Dedifferentiated amniotic fluid mesenchymal stem cell (primary cell): ENCODE data around the gene NINJ2.

ENCODE experiments used
- DNase-seq: peaks from one replicate; pipeline ENCODE4 v3.0.0-alpha.2; 2016; ENCODE audit errors: extremely low spot score

The NINJ2 gene

DNA sequence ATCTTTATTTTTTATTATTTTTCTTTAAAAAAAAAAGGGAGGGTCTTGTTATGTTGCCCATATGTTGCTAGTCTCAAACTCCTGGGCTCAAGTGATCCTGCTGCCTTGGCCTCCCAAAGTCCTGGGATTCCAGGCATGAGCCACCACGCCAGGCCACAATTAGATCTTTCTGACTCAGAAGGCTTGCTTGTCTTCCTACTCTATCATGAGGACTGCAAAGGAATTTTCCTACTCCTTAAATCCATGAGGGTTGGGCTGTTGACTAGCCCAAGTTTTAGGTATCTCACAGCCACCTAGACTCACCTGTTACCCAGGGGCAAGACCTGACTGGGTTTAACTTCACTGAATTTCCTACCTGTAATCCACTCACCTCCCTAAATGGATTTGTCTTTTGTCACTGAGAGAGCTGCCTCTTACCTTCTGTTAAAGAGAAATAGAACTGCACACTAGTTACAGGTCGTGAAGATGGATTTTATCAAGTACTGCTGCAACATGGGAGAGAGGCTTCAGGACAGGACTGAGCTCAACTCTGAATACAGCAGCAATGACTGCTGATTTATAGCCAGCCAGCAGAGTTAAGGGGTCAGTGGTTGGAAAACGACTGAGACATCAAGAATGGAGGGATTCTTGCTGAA, 131.2 kb downstream of the NINJ2 start:
- DNase-seq: no peak

DNA sequence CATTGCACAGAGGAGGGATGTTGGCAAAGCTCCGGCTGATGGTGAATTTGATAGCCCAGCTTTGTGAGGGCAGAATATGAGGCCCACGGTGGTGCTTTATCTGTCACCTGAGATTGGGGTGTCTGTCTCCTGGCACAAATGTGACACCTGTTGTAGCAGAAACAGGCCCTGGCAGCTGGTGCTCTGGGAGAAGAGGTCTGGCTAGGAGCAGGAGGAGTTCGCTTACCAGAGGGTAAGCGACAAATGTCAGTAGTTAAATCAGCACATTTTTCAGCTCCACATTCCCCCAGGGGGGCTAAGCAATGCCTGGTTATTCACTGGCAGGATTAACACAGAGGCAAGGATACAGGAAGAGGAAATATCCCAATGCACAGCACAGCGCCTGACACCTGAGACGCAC, 132.4 kb downstream of the NINJ2 start:
- no peak for DNase-seq

DNA sequence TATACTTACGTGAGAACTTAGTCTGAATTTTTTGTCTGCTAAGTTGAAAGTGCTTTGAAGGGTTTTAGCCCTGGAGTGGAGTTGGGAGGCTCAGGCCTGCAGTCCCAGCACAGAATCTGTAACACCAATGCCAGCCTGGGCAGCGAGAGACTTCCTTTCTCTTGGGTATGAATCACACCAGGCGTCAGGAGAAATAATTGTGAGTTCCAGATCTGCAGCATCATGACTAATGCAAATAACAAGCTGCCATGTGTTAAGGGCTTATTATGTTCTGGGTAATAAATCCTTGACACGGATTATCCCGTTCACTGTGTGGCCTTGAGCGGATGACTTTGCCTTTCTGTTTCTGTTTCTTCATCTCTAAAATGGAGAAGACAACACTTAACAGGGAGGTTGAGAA, 132.9 kb downstream of the NINJ2 start:
- no peak for DNase-seq

DNA sequence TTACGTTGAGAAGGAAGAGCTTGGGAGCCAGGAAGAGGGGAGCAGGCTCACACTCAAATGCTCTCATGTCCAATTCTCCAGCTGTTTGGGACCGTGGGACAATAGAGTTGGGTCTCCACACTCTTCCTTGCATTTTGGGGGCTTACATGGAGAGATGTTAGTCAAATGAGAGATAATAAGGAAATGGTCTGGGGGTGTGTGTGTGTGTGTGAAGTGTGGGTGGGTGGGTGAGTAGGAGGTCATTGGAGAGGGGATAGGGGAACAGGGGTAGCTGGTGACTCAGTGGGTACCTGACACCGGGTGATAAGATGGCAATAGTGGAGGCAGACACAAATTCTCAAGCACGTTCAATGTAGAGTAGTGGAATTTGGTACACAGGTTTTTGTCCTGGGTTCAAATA, 135.5 kb downstream of the NINJ2 start:
- no peak for DNase-seq

DNA sequence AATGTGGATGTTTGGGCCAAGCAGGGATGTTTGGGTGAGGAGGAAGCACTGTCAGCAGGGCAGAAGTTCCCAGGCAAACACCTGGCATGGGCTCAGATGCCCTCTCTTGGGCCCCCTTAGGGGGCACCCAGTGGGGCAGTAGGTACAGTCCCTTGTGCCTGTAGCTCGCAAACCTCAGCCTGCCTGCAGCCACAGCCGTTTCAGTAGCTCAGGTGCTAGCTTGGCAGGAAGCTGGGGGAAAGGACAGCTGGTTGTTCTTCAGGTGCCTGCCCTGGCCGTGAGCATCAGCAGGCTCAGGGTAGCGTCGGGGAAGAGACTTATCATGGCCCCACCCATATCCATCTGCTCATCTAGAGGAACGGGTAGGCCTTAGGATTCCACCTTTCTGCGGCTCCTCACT, 136.0 kb downstream of the NINJ2 start:
- no peak for DNase-seq

DNA sequence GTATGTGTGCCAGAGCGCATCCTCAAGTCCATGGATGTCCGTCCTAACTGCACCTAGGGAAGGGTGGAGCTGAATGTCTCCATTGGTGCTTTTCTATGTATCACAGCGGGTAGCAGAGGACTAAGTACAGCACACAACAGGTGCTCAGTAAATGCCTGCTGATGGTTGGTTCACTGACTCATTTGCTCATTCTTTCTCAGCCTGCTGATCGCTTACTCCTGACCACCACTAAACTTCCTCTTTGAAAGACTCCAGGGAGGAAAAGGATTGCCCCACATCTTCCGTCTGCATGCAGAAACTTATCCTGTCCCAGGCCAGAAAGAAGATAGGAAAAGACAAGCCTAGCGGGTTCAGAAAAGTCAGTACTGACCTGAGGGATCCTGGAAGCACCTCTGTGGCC, 137.2 kb downstream of the NINJ2 start:
- no peak for DNase-seq

DNA sequence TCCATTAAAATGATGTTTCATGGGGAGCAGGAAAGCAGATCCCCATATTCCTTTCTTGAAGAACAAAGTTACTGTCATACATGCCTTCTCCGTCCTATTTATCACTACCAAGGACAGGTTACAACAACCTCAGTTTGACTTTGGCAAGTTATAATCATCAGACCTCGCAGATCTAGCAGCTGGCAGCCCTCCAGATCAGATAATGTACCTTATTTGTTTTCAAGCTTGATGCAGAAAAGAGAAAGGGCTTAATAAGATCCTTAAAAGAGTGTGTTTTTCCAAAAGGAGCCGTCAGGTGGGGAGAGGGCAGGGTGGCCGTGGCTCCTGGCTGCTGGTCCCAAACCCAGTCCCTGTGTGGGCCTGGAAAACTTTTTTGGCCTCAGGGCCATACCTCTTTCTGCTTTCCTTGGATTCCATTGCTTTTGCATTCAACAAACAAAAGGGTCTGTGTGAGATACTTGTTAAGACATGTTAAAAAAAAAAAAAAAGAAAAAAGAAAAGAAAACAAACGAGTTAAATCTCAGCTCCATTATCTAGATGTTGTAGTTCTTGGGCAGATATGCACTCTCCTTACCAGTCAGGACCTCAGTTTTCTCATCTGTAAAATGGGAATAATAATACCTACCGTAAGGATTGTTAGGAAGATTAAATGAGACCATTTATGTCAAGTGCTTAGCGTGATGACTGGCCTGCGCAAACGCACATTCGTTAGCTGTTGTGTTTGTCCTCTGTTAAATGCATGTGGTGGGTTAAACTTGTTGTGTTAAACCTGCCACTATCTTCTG, 138.9 kb downstream of the NINJ2 start:
- no peak for DNase-seq

DNA sequence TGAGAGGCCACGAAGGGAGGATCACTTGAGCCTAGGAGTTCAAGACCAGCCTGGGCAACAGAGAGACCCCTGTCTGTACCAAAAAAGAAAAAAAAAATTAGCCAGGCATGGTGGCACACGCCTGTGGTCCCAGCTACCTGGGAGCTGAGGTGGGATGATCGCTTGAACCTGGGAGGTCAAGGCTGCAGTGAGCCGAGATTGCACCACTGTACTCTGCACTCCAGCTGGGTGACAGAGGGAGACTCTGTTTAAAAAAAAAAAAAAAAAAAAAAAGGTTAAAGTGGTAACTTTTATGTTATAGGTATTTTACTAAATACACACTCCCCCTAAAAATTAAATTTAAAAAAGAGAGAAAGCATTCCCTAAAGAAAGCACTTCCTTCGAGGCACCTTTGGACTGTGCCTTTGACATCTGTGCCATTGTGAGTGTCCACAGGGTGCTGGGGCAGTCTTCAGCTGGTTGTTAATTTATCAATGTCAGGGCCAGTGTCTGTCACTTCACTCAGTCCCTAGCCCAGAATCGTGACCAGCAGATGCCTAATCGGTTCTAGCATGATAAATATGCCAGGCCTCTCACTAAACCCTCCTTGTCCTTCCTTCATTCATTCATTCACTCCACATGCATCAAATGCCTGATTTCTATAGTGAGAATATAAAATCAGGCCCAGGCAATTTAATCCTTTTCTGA, 140.4 kb downstream of the NINJ2 start:
- DNase-seq: no peak

DNA sequence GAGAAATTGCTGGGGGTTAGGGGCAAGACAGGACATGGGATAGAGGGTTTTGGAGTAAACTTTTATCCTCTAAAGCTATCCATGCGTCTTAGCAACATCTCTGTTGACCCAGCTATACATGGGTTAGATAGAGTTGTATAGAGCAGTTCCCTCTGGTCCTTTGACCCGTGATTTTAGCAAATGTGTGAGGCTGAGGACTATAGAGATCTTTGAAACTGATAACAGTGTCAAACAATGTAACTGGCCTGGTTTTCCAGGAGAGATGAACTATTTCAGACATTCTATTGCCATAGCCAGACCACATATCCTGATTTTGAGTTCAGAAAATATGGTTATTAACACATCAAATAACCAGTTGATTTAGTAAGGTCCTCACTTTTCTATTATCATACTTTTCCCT, 143.1 kb downstream of the NINJ2 start:
- no peak for DNase-seq

DNA sequence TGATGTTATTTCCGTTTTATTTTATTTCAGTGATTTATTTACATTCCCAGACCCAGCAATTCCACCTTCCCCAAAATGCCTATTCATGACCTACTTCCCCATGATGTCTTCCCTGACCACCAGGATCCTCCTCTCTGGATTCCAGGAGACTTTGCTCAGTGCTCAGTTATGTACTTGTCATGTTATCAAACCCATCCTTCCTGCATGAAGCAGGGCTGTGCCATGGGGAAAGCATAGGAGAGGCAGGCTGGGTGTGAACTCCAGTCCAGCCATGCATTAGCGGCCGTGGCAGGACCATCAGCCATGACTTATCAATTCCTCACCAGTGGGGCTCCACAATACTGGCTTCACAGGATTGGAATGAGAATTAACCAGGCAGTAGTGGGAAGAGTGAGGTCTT, 145.7 kb downstream of the NINJ2 start:
- no peak for DNase-seq
